Calu3 (cell line): ENCODE data around the gene PTPRN2. TPM values are rescaled to one million over a fixed set of nuclear protein-coding genes. Genes with fewer than 3 reads are reported as not detected.

Source experiments
- BruUV-seq: library from RNA; stranded (reverse); fragments of 400-500 nt; replicated peaks from 2 replicates; lab custom pipeline; 2021; lab: Mats Ljungman, UMichigan
- CTCF ChIA-PET: fragments of 300-600 bp; sonication (Branson Sonifier 250); formaldehyde crosslinking; loops from one replicate; lab custom pipeline; 2022; ENCODE audit warnings: antibody characterized with exemption; lab: Charles Lee
- DNase-seq: peaks from one replicate; pipeline ENCODE4 v3.0.0; 2022
- H3K27ac Mint-ChIP-seq: one replicate; pipeline ENCODE4 v1.8.0; 2022; ENCODE audit warnings: mixed read lengths; ENCODE audit not compliant: unreplicated experiment
- H3K27me3 Mint-ChIP-seq: one replicate; pipeline ENCODE4 v1.8.0; 2022; ENCODE audit warnings: mixed read lengths; ENCODE audit not compliant: unreplicated experiment
- H3K36me3 Mint-ChIP-seq: one replicate; pipeline ENCODE4 v1.8.0; 2022; ENCODE audit warnings: mild to moderate bottlenecking, moderate library complexity, mixed read lengths; ENCODE audit not compliant: insufficient read depth, unreplicated experiment
- H3K4me1 Mint-ChIP-seq: one replicate; pipeline ENCODE4 v1.8.0; 2022; ENCODE audit warnings: mild to moderate bottlenecking, low read depth, mixed read lengths; ENCODE audit not compliant: unreplicated experiment
- H3K4me3 Mint-ChIP-seq: one replicate; pipeline ENCODE4 v1.8.0; 2022; ENCODE audit warnings: mild to moderate bottlenecking, low read depth, moderate library complexity, mixed read lengths; ENCODE audit not compliant: unreplicated experiment
- H3K9me3 Mint-ChIP-seq: one replicate; pipeline ENCODE4 v1.8.0; 2022; ENCODE audit warnings: low read depth, mixed read lengths; ENCODE audit not compliant: unreplicated experiment
- intact Hi-C: fragments of 100-400 bp; cut with micrococcal nuclease; formaldehyde crosslinking; loops from one replicate; pipeline ENCODE4 v1.10.0; 2022; ENCODE audit not compliant: unreplicated experiment
- total RNA-seq: library from RNA; stranded (reverse); gene quantifications from 2 replicates; pipeline ENCODE4 v1.2.3, GENCODE V29; 2022
- TF ChIP-seq, protein P1 (sequence below): fragments of 200-600 bp; IDR thresholded peaks from one replicate; pipeline ENCODE4 v1.8.0; 2022; ENCODE audit warnings: antibody characterized with exemption; ENCODE audit not compliant: unreplicated experiment

PTPRN2 gene
- total RNA-seq, 1 experiment from 2014 or later, result 2.0 TPM

DNA sequence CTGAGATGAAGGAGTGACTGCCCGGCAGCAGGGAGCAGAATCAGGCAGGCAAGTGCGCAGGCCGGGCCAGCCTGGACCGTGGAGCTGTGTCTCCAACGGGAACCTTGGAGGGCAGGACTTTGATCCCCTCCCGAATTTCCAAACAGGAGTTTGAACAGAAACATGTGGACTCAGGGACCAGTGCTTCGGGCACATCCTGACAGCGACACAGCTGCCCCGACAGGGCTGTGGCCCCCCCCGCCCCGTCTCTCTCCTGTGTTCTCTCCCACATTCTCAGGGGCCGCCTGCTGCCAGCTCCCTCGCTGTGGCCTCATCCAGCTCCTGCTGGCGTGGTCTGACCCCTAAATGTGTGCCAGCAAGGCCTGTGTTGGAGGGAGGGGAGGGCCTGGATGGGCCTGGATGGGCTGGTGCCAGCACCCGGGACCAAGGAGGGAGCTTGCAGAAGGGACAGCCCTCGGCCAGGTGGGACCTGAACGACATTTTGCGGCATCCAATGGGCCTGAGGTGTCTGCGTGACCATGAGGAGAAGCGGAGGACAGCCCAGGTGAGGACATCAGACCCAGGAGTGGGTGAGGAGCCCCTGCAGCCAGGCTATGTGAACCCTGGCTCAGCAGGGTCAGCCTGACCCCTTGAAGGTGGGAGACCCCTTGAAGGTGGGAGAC is 1027.9 kb downstream of the PTPRN2 start:
- no TSS peak for BruUV-seq
- TF ChIP-seq, protein P1, sequence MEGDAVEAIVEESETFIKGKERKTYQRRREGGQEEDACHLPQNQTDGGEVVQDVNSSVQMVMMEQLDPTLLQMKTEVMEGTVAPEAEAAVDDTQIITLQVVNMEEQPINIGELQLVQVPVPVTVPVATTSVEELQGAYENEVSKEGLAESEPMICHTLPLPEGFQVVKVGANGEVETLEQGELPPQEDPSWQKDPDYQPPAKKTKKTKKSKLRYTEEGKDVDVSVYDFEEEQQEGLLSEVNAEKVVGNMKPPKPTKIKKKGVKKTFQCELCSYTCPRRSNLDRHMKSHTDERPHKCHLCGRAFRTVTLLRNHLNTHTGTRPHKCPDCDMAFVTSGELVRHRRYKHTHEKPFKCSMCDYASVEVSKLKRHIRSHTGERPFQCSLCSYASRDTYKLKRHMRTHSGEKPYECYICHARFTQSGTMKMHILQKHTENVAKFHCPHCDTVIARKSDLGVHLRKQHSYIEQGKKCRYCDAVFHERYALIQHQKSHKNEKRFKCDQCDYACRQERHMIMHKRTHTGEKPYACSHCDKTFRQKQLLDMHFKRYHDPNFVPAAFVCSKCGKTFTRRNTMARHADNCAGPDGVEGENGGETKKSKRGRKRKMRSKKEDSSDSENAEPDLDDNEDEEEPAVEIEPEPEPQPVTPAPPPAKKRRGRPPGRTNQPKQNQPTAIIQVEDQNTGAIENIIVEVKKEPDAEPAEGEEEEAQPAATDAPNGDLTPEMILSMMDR, result no peak
- Mint-ChIP-seq H3K27ac (no peak overlapping the region), H3K9me3 (peaks cover under 1% of the 10 kb centered on the region), H3K4me1 (no peaks in the 10 kb centered on the region), H3K36me3 (no peaks in the 10 kb centered on the region), H3K4me3 (no peak overlapping the region), H3K27me3 (no peaks in the 10 kb centered on the region)
- intact Hi-C loops, result loop anchor here (5.0 kb wide), 1 partner anchor 128 kb away; no protein-coding TSS in a partner anchor
- CTCF ChIA-PET, result no interaction called here
- no peak for DNase-seq

DNA sequence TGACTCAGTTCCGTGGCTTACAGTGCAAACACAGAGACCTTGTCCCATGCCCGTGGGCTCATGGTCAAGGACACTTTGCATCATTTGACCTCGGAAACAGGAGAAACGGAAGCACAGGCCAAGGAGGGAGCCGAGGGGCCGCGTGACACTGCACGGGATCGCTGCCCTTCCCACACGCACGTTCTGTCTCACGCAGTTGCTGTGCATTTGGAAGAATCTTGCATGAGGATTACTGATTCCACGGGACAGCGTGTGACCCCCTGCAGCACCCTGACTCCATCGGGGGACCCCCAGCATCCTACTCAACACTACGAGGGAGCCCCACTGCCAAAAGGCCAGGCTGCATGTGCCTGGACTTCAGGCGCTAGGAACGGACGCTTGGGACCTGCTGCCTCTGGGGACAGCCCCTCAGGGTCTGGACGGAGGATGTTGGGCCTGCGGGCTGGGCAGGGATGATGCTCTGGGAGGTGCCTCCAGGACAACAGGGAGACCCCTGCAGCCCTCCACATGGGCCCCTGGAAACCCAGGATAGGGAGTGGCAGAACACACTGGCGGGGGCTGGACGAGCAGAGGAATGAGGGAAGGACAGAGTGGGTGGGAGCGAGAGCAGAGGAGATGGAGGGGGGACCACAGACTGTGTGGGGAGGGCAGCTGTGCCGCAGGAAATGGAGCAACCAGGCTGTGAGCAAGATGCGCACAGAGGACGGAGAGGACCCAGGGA is 1028.6 kb downstream of the PTPRN2 start:
- Mint-ChIP-seq H3K27ac (no peak overlapping the region), H3K4me3 (no peak overlapping the region), H3K36me3 (no peaks in the 10 kb centered on the region), H3K4me1 (no peaks in the 10 kb centered on the region), H3K9me3 (no peaks in the 10 kb centered on the region), H3K27me3 (no peaks in the 10 kb centered on the region)
- CTCF ChIA-PET, result interaction anchor here (0.6 kb wide), 1 partner anchor 10 kb away, joined by 3 read pairs; no protein-coding TSS in a partner anchor
- BruUV-seq, result no TSS peak
- no peak for DNase-seq
- intact Hi-C loops, result loop anchor here (5.0 kb wide), 1 partner anchor 128 kb away; no protein-coding TSS in a partner anchor
- TF ChIP-seq, protein P1, result no peak

DNA sequence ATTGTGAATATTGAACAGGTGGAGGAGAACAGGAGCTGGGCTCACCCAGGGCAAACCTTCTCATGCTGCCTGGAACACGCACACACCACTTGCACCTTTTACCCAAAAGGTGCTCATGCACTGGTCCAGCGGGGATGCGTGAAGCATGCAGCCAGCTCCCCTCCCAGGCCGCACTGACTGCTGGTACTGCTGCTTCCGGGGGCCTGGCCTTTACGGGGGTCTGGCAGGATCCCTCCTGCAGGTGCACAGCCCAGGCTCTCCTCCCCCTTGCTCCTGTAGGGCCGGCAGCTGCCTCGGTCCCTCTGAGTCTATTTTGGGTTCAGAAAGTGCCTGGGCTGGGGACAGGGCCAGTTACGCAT is 1029.1 kb downstream of the PTPRN2 start:
- Mint-ChIP-seq H3K4me1 (no peaks in the 10 kb centered on the region), H3K27ac (no peak overlapping the region), H3K9me3 (no peaks in the 10 kb centered on the region), H3K36me3 (no peaks in the 10 kb centered on the region), H3K4me3 (no peak overlapping the region), H3K27me3 (no peaks in the 10 kb centered on the region)
- TF ChIP-seq, protein P1, result no peak
- CTCF ChIA-PET, result interaction anchor here (0.6 kb wide), 1 partner anchor 10 kb away, joined by 3 read pairs; no protein-coding TSS in a partner anchor
- no TSS peak for BruUV-seq
- DNase-seq, result no peak
- intact Hi-C loops, result loop anchor here (5.0 kb wide), 1 partner anchor 129 kb away; no protein-coding TSS in a partner anchor

DNA sequence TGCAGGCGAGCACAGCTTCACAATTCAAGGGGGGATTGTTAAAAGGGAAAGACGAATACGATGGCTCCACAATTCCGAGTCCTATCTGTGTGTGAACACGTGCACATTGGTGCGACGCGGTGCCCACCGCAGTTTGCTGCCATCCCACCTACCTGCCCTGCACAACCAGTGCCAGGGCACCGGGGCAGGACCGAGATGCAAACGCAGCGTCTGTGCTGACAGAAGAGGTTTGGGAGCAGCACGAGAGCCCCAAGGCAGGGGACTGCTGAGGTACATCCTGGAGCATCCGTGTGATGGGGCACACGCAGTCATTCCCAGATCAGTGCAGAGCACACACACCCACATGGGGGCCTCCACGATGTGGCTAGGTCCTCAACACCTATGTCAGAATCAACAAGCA is 1029.6 kb downstream of the PTPRN2 start:
- Mint-ChIP-seq H3K4me3 (no peak overlapping the region), H3K27ac (no peak overlapping the region), H3K36me3 (no peaks in the 10 kb centered on the region), H3K4me1 (no peaks in the 10 kb centered on the region), H3K9me3 (no peaks in the 10 kb centered on the region), H3K27me3 (no peaks in the 10 kb centered on the region)
- intact Hi-C loops, result loop anchor here (5.0 kb wide), 1 partner anchor 129 kb away; no protein-coding TSS in a partner anchor
- CTCF ChIA-PET, result no interaction called here
- BruUV-seq, result no TSS peak
- TF ChIP-seq, protein P1, result no peak
- no peak for DNase-seq
